Panc1 (cell line): ENCODE measurements around the gene COL6A3.

Experiments
- POLR2AphosphoS5 ChIP-seq: IDR thresholded peaks from 2 replicates; pipeline ENCODE4 v1.6.1; 2012; ENCODE audit warnings: mild to moderate bottlenecking, low read depth, low read length, moderate library complexity
- SIN3A ChIP-seq: IDR thresholded peaks from 2 replicates; pipeline ENCODE4 v1.6.1; 2012; ENCODE audit warnings: low read depth, mild to moderate bottlenecking, low read length, moderate library complexity, borderline replicate concordance; ENCODE audit not compliant: insufficient read depth
- TF ChIP-seq, protein P1 (sequence below), 2 experiments: IDR thresholded peaks; 2 replicates each; pipeline ENCODE4 v1.6.1; 2011 to 2012; ENCODE audit warnings: low read depth in 2 of 2, control low read depth in 1 of 2, low read length in 1 of 2, mild to moderate bottlenecking in 1 of 2, moderate library complexity in 1 of 2; ENCODE audit not compliant: insufficient read depth in 1 of 2
- TF ChIP-seq, protein P2 (sequence below): fragments of 450-650 bp; IDR thresholded peaks from 2 replicates; pipeline ENCODE4 v1.5.1; 2017; ENCODE audit warnings: mild to moderate bottlenecking

DNA sequence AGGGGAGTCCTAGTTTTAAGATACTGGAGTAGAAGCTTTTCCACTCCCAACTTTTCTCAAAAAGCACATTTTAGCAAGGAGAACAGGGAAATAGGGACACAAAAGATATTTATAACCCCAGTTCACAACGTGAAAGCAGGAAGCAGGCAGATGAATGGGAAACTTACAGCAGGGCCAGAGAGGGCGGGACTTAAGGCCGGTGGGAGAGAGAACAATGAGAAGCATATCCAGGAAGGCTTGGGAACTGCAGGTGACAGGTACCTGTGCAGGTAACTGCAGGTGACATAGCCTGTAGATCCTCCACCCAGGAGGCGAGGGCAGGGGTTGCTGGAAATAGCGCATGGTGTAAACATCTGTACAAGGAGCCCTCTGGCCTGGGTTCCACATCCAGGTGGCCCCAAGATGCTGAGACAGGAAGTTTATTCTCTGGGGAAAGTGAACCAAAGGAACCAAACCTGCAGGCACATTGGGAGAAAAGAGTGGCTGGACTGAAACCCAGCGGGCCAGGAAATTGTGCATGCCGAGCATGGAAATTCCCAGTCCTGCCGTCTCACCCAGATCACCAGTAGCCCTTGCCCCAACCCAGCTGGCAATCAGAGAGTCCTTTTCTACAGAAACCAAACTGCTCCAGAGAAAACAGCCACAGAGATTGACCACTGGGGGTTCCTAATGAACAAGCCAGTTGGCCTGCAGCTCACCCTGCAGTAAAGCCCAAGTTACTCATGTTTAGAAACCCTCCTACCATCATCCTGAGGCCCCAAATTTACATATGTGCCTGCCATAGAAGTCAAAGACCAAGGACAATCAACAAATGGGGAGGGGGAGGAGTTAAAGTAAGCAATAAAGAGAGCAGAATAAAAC is 24.3 kb upstream of the COL6A3 start:
- TF ChIP-seq, protein P1, sequence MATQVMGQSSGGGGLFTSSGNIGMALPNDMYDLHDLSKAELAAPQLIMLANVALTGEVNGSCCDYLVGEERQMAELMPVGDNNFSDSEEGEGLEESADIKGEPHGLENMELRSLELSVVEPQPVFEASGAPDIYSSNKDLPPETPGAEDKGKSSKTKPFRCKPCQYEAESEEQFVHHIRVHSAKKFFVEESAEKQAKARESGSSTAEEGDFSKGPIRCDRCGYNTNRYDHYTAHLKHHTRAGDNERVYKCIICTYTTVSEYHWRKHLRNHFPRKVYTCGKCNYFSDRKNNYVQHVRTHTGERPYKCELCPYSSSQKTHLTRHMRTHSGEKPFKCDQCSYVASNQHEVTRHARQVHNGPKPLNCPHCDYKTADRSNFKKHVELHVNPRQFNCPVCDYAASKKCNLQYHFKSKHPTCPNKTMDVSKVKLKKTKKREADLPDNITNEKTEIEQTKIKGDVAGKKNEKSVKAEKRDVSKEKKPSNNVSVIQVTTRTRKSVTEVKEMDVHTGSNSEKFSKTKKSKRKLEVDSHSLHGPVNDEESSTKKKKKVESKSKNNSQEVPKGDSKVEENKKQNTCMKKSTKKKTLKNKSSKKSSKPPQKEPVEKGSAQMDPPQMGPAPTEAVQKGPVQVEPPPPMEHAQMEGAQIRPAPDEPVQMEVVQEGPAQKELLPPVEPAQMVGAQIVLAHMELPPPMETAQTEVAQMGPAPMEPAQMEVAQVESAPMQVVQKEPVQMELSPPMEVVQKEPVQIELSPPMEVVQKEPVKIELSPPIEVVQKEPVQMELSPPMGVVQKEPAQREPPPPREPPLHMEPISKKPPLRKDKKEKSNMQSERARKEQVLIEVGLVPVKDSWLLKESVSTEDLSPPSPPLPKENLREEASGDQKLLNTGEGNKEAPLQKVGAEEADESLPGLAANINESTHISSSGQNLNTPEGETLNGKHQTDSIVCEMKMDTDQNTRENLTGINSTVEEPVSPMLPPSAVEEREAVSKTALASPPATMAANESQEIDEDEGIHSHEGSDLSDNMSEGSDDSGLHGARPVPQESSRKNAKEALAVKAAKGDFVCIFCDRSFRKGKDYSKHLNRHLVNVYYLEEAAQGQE (IDR thresholded peaks at IDR 0.05; ENCODE audit: insufficient read depth in 1 of 2, low read depth in 2 of 2, low read length in 1 of 2), result no peak
- TF ChIP-seq, protein P2, sequence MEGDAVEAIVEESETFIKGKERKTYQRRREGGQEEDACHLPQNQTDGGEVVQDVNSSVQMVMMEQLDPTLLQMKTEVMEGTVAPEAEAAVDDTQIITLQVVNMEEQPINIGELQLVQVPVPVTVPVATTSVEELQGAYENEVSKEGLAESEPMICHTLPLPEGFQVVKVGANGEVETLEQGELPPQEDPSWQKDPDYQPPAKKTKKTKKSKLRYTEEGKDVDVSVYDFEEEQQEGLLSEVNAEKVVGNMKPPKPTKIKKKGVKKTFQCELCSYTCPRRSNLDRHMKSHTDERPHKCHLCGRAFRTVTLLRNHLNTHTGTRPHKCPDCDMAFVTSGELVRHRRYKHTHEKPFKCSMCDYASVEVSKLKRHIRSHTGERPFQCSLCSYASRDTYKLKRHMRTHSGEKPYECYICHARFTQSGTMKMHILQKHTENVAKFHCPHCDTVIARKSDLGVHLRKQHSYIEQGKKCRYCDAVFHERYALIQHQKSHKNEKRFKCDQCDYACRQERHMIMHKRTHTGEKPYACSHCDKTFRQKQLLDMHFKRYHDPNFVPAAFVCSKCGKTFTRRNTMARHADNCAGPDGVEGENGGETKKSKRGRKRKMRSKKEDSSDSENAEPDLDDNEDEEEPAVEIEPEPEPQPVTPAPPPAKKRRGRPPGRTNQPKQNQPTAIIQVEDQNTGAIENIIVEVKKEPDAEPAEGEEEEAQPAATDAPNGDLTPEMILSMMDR, result no peak
- TF ChIP-seq POLR2AphosphoS5 (no peak), SIN3A (no peak)
